GM12892 (cell line): Measurements from ENCODE around the gene ANKRD34A.
"Not testable (repeated sequence)": the region's sequence is repeated elsewhere in the genome, so short reads cannot be mapped to it uniquely, and the experiment has no call there.

Experiments
- DNase-seq: peaks from one replicate; pipeline ENCODE4 v3.0.0; 2011; ENCODE audit not compliant: insufficient read length
- FAIRE-seq: peaks from 2 replicates; lab custom pipeline; 2011; peaks lifted over from hg19 to GRCh38; lab: Jason Lieb, UNC
- POLR2A ChIP-seq: IDR thresholded peaks from 2 replicates; pipeline ENCODE4 v1.6.1; 2011; ENCODE audit warnings: low read depth, low read length, control low read depth
- POLR2AphosphoS5 ChIP-seq: IDR thresholded peaks from 2 replicates; pipeline ENCODE4 v1.6.1; 2011; ENCODE audit warnings: low read depth, low read length, control low read depth
- TAF1 ChIP-seq: IDR thresholded peaks from 2 replicates; pipeline ENCODE4 v1.6.1; 2011; ENCODE audit warnings: low read depth, mild to moderate bottlenecking, control low read depth, low read length, borderline replicate concordance

ANKRD34A gene

DNA sequence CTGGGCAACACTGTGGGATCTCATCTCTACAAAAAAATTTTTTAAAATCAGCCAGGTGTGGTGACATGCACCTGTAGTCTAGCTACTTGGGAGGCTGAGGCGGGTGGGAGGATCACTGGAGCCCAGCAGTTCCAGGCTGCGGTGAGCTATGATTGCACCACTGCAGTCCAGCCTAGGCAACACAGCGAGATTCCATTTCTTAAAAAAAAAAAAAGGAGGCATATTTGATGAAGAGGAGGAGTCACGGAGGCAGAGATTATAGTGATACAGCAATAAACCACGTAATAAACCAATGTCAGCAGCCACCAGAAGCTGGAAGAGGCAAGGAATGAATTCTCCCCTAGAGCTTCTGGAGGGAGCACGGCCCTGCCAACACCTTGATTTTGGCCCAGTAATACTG, 10.5 kb downstream of the ANKRD34A start:
- DNase-seq (no peak), FAIRE-seq (no peak)
- no peak for TF ChIP-seq TAF1
- no peak for TF ChIP-seq POLR2AphosphoS5
- no peak for TF ChIP-seq POLR2A

DNA sequence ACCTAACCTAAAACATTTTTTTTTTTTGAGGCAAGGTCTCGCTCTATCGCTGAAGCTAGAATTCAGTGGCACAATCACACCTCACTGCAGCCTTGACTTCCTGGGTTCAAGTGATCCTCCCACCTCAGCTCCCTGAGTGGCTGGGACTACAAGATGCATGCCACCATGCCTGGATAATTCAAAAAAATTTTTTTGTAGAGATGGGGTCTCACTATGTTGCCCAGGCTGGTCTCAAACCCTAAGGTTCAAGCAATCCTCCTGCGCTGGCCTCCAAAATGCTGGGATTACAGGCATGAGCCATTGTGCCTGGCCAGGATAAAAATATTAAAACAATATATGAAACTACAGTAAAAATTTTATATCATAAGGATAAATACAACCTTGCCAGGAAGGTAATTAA, 11.5 kb downstream of the ANKRD34A start:
- no peak for FAIRE-seq
- no peak for DNase-seq
- TF ChIP-seq POLR2A (no peak), TAF1 (no peak), POLR2AphosphoS5 (no peak)

DNA sequence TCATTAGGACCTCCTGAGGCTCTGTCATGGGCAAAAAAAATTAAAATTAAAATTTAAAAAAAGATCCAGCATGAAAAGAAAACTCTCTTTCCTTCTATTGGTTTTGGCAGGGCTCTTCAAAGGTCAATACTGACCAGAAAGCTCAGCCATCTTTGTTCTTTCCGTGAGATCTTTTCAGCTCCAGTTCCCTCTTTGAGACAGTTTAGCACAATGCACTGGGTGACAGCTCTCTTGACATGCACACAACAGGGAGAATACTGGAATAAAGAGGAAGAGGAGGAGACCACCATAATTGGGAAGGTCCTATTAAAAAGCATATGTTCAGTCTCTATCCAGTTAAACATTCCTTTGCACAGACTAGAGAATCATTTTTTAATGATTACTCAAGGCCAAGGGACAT, 12.8 kb downstream of the ANKRD34A start:
- FAIRE-seq = no peak

DNA sequence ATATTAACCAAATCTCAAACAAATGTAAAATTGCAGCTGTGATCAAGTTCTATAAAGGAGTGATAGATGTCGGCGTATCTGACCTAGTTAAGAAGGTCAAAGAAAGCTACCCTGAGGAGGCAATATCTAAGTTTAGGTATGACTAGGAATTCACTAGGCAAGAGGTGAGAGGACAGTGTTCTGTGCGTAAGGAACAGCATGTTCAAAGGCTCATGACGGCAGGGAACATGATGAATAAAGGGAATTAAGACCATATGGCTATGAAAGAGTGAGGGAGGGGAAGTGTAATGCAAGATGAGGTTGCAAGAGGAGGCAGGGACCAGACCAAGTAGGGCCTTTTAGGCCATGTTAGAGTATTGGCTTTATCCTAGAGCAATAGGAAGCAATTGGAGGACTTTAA, 15.2 kb downstream of the ANKRD34A start:
- no peak for FAIRE-seq
- no peak for DNase-seq
- TF ChIP-seq POLR2A = no peak
- no peak for TF ChIP-seq POLR2AphosphoS5
- no peak for TF ChIP-seq TAF1

More for the DNA sequence above, 12.8 kb downstream of the ANKRD34A start:
- TF ChIP-seq POLR2AphosphoS5 (no peak), POLR2A (no peak), TAF1 (no peak)
- DNase-seq = no peak

DNA sequence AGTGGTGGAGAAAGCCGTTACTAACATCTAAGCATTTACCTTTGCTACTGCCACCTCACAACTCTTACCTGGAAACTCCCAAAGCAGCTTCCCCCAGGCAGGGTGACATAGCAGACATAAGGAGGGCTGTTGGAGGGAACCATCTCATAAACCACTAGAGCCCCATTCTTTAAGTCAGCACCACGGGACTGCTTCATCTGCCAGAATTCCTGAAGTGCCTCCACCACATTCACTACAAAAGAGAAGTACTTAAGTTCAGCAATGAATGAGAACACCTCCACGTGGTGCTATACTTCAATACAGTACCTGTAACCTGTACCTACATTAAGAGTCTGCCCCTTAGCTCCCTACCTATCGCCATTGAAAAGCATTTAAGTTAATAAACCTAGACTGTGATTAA, 16.8 kb downstream of the ANKRD34A start:
- no peak for DNase-seq
- no peak for FAIRE-seq
- TF ChIP-seq POLR2AphosphoS5 (no peak), TAF1 (no peak), POLR2A (no peak)

DNA sequence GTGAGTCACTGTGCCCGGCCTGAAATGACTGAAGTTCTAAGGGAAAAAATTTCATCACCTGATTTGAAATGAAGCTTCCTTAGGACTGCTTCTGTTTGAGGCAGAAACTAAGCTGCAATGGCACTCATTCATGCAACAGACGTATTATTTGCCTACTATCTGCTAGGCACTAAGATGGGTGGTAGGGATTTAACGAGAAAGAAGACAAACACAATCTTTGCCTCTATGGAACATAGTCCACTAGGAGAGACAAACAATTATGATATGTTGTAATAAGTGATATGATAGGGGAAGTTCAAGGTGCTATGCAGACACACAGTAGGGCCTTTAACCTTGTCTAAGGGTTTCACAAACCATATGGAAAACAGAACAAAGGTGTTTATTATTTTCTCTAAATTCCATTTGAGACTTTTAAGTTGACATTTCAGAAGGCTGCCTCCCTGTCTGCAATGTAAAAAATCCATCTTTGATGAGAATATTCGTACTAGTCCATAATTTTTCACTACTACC, 17.8 kb downstream of the ANKRD34A start:
- DNase-seq = no peak
- no peak for FAIRE-seq
- TF ChIP-seq POLR2AphosphoS5 (no peak), TAF1 (no peak), POLR2A (no peak)

DNA sequence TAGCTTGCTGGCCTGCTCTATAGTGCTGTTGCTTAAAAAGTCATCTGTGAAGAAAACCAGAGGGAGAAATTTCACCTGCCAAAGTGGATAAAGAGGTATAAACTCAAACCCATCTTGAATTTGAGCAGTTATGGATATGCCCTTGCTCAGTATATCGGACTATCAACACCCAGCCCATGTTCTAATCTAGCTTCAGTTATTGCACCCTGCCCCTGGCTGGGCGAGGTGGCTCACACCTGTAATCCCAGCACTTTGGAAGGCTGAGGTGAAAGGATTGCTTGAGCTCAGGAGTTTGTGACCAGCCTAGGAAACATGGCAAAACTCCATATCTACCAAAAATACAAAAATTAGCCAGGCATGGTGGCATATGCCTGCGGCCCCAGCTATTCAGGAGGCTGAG, 19.8 kb downstream of the ANKRD34A start:
- DNase-seq (no peak), FAIRE-seq (no peak)
- TF ChIP-seq POLR2AphosphoS5 (no peak), POLR2A (no peak), TAF1 (no peak)

DNA sequence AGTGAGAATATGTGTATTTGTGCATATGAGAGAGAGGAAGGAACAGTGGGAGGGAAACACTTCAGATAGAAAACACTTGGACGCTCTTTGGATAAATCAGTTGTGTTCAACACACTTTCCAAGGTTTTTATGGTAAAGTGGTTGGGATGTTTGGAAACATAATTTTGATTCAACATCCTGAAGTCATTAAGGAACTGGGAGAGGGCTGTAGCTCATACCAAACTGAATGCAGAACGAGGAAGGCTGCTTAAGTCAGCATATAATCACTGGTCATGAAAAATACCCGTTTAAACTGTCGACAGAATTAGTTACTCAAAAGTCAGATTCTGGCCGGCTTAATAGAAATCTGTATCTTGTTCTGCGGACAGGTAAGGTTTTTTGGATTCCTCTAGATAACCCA, 21.5 kb downstream of the ANKRD34A start:
- FAIRE-seq (no peak), DNase-seq (no peak)
- TF ChIP-seq POLR2AphosphoS5 = no peak
- no peak for TF ChIP-seq TAF1
- no peak for TF ChIP-seq POLR2A

DNA sequence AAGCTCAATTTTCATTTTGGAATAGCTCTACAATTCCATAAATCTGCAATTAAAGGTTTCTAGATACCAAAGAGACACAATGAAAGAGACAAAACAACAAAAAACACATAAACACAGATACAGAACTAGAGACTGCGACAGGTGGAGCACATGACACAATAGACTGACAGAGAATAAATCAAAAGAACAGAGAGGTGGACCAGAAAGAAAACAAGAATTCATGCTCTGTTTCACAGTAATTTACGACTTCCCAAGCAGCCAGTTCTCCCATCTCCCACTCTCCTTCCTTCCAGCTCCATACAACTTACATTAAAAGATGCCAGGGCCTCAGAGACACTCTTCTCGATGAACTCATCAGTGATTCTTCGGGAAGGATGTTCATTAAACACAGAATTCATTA, 22.0 kb downstream of the ANKRD34A start:
- TF ChIP-seq POLR2A (no peak), TAF1 (no peak), POLR2AphosphoS5 (no peak)
- no peak for DNase-seq
- no peak for FAIRE-seq

DNA sequence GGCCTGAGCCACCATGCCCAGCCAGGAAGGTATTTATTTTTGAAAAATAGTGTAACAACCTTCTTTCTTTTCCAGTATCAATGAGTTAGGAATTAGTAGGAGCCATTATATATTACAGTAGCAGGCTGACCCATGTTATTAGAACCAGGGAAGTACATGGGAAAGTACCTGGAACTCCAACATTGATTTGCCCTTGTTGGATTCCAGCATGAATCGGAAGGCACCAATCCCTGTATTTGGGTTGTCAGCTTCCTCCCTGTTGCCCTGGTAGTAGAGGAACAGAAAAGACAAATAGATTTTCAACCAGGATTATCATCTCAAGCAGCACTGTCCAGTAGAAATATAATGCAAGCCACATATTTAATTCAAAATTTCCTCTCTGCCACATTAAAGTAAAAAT, 26.9 kb downstream of the ANKRD34A start:
- TF ChIP-seq POLR2A = no peak
- no peak for TF ChIP-seq TAF1
- no peak for TF ChIP-seq POLR2AphosphoS5
- FAIRE-seq (no peak), DNase-seq (no peak)

DNA sequence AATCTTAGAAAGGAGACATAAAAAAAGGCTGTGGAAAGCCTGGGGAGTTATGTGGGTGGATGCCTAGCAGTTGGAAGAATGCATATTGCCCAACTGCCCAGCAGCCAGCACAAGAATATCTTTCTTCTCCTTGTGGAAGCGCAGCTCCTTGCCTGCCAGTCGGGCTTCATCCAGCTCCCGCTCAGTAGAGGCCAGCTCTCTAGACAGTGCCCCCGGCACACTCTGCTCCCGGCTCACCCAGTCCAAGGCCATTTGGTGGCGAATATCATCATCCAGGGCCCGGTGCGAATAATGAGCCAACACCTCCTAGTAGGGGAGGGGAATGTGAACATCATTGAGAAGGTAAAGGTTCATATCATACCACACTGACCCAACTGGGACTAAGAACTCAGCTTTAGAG, 28.1 kb downstream of the ANKRD34A start:
- DNase-seq (no peak), FAIRE-seq (no peak)
- no peak for TF ChIP-seq POLR2A
- TF ChIP-seq POLR2AphosphoS5 = no peak
- no peak for TF ChIP-seq TAF1

DNA sequence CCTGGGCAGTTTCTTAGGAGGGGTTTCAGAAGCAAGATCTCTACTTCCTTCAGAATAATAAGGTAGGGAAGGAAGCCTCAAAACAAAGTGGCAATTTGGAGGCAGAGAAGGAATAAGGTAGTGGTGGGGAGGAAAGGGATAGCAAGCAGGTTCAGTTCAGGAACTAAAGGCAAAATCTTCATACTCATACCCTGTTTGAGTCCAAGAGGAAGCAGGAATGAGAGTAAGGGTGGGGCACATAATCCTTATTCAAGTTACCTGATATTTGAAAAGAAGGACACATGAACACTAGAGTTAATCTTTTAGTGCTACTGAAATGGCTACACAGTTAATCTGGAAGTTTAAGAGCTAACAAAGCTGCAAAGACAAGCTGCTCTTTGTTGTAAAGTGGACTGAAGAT, 28.7 kb downstream of the ANKRD34A start:
- no peak for FAIRE-seq
- no peak for TF ChIP-seq TAF1

DNA sequence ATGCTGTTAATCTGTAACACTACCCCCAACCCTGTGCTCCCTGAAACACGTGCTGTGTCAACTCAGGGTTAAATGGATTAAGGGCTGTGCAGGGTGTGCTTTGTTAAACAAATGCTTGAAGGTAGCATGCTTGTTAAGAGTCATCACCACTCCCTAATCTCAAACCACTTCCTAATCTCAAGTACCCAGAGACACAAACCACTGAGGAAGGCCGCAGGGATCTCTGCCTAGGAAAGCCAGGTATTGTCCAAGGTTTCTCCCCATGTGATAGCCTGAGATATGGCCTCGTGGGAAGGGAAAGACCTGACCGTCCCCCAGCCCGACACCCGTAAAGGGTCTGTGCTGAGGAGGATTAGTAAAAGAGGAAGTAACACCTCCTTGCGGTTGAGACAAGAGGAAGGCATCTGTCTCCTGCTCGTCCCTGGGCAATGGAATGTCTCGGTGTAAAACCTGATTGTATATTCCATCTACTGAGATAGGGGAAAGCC, 31.8 kb downstream of the ANKRD34A start:
- FAIRE-seq, DNase-seq: not testable (repeated sequence)

More for the DNA sequence above, 28.7 kb downstream of the ANKRD34A start:
- no peak for DNase-seq

DNA sequence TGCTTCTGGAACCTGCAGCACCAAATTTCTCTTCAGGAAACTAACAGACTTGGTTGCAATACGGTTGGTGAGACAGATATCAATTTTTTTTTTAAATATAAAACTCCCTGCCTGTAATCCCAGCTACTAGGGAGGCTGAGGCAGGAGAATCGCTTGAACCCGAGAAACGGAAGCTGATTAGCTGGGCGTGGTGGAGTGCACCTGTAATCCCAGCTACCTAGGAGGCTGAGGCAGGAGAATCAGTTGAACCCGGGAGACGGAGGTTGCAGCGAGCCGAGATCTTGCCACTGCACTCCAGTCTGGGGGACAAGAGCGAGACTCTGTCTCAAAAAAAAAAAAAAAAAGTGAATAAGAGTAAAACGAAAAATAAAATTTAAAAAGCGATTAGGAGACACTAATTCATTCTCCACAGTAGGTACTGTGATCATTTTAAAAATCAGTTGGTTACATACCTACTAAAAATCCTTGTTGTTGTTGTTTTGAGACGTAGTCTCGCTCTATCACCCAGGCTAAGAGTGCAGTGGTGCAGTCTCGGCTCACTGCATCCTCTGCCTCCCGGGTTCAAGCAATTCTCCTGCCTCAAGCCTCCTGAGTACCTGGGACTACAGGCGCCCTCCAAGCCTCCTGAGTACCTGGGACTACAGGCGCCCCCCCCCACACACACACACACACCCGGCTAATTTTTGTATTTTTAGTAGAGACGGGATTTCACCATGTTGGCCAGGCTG, 36.3 kb downstream of the ANKRD34A start:
- no peak for FAIRE-seq
- TF ChIP-seq POLR2A = no peak
- TF ChIP-seq POLR2AphosphoS5 = no peak
- TF ChIP-seq TAF1 = no peak
- no peak for DNase-seq
